GM12891 (cell line): Measurements from ENCODE around the gene ANKS1B.

Experiments
- POLR2A ChIP-seq: IDR thresholded peaks from 2 replicates; pipeline ENCODE4 v1.6.1; 2011; ENCODE audit warnings: low read depth, low read length, control low read depth
- POLR2AphosphoS5 ChIP-seq: IDR thresholded peaks from 2 replicates; pipeline ENCODE4 v1.6.1; 2011; ENCODE audit warnings: low read depth, low read length, control low read depth
- SPI1 ChIP-seq: IDR thresholded peaks from 2 replicates; pipeline ENCODE4 v1.6.1; 2011; ENCODE audit warnings: low read depth, low read length, control low read depth

DNA sequence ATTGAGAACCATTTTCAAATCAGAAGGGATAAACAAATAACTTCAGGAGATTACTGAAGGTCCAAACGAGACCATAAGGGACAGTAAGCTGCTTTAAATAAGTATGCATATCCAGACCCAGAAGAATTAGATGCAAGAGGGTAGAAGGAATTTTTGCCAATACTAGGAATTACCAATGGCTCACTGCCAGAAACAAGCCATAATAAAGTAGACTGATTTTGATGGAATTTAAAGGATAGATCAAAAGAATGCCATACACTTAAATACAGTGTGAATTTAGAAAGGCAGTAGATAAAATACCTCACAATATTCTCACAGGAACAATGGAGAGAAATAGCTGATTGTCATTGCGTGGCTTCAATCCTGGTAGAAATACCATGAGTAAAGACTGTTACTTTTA is 5.3 kb downstream of the ANKS1B start:
- TF ChIP-seq POLR2AphosphoS5 (no peak), POLR2A (no peak), SPI1 (no peak)
